GM12801 (cell line): Measurements from ENCODE around the gene MYL7.

Experiments
- TF ChIP-seq, protein P1 (sequence below): IDR thresholded peaks from one replicate; pipeline ENCODE4 v1.5.1; 2011; ENCODE audit warnings: control low read depth; ENCODE audit not compliant: insufficient read length; ENCODE audit errors: extremely low read depth

The MYL7 gene

DNA sequence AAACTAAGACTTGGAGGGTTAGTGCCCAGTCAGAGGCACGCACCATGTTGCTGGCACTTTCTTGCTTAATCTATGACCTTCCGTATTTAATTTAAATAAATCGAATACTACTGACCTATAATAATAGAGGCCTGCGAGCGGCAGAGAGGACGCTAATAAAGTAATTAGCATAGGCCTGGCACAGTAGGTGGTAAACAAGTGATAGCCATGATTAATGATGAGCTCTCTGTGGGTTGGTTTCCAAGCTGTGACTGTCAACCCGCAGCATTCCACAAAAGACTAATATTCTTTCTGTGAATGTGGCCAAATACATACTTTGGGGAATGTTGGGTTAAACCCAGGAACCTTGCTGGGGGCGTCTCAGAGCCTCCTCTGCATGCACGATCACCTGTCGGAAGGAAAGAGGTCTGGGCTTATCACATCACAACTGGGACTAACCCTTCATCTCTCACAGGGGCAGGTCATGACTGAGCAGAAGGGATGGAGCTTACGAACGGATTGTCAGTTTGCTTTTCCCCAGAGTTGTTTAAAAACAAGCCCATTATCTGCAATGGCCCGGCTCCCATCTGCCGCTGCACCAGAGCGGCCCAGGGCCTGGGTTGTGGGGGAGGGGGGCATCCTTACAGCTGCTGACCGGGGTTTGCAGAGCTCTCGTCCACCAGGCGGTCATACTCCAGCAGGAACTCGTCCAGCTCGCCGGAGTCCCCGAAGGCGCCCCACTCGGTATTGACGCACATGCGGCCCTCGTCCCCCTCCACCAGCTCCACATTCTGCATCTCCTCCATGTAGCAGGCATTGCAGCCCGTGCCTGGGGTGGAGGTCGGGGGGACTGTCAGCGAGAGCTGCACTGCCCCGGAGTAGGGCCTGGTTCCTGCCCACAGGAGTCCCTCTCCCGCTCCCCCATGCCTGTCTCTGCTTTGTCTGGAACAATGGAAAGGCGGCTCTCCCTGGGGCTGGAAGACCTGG is 6.2 kb upstream of the MYL7 start:
- TF ChIP-seq, protein P1, sequence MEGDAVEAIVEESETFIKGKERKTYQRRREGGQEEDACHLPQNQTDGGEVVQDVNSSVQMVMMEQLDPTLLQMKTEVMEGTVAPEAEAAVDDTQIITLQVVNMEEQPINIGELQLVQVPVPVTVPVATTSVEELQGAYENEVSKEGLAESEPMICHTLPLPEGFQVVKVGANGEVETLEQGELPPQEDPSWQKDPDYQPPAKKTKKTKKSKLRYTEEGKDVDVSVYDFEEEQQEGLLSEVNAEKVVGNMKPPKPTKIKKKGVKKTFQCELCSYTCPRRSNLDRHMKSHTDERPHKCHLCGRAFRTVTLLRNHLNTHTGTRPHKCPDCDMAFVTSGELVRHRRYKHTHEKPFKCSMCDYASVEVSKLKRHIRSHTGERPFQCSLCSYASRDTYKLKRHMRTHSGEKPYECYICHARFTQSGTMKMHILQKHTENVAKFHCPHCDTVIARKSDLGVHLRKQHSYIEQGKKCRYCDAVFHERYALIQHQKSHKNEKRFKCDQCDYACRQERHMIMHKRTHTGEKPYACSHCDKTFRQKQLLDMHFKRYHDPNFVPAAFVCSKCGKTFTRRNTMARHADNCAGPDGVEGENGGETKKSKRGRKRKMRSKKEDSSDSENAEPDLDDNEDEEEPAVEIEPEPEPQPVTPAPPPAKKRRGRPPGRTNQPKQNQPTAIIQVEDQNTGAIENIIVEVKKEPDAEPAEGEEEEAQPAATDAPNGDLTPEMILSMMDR, result no peak

DNA sequence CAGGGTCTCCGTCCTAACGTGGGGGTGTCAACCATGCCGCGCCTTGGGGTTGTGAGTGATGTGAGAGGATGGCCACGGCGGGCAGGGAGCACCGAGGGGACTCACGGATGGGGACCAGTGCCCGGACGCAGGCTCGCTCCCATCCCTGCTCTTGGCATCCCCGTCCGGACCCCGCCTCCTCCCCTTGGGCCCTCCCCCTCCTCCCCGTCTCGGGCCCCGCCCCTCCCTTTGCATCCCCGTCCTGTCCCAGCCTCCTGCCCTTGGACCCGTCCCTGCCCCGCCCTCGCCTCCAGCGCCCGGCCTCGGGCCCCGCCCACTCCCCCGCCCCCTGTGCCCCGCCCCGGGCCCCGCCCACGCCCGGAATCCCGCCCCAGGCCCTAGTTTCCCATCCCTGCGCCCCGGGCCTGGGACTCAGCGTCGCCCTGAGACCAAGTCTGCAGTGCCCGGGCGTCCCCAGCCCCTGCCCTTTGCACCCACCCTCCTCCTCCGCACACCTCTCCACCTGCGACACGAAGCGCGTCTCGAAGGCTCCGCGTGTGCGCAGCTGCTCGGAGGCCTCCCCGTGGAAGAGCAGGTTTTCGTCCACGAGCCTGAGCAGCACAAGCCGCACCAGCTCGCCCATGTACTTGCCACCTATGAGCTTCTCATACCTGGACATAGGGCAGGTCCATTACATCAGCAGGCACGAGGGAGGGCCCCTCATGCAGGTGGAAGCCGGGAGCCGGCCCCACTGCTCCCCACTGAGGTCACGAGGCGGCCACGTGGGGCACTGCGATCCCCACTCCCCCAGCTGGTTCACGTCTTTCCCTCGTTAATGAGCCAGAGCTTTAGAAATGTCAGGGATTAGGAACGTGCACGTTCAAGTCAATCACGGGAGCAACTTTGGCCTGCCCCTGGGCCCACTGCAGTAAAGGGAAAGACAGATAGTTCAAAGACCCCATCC is 5.1 kb upstream of the MYL7 start:
- TF ChIP-seq, protein P1, result no peak

DNA sequence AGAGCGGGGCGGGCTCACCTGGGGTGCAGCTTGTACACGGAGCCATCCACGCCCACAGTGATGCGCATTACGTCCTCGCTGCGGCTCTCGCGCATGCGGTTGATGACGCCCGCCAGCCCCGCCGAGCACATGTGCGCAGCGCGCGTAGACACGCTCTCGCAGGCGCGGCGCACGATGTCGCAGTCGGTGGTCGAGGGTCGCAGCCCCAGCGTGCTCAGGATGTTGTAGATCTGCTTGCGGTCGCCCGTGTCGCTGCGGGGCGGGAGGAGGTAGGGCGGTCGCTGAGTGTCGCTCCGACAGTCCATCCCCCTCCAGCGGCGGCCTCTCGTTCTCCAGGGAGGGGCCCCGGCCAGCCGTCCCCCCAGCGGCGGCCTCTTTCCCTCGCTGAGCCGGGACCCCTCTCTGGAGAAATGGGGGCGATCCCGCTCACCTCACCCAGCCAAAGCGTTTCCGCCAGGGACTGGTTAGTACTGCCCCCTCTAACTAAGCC is 4.4 kb upstream of the MYL7 start:
- TF ChIP-seq, protein P1, result no peak

DNA sequence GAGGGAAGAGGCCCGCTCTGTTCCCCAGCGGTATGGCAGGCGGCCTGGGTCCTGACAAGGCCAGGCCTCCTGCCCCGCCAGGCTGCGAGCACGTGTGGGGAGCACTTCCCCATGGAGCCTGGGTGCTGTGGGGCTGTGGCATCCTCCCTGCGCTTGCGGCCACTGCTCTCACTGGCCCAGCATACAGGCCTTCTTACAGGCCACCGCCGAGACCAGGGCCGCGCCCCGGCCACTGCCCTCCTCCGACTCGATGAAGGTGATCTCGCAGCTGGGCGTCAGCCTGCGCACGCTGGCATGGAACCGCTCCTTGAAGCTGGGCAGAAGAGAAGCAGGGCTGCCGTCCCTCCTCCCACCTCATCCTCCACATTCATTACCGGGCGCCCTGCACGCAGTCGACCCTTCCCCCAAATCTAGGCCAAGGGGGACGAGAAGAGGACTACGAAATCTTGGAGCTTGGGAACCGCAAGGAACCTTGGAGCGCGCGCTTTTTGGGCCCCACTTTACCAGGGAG is 3.9 kb upstream of the MYL7 start:
- TF ChIP-seq, protein P1, result no peak

GRCh38 chr7:44144426-44144967 is 3.4 kb upstream of the MYL7 start:
- TF ChIP-seq, protein P1, result no peak

- TF ChIP-seq, protein P1, result no peak
Observed at GRCh38 chr7:44143646-44144250, 2.6 kb upstream of the MYL7 start.
